IMR-90 (cell line): ENCODE results near the gene DCDC1. TPM values are rescaled to one million over a fixed set of nuclear protein-coding genes. Genes with fewer than 3 reads are reported as not detected.

Source experiments
- ATAC-seq: fragments of 200-7000 bp; cut with Tn5 transposase; 2 replicates; pipeline ENCODE4 v1.9.1; 2020; ENCODE audit warnings: low read depth, mild to moderate bottlenecking, moderate library complexity
- BruUV-seq: library from RNA; stranded (reverse); fragments of 400-500 nt; replicated peaks from 2 replicates; lab custom pipeline; 2021; lab: Mats Ljungman, UMichigan
- CTCF ChIA-PET: fragments of 300-600 bp; formaldehyde crosslinking; extraction: SDS; loops from one replicate; lab custom pipeline; 2021; ENCODE audit warnings: antibody characterized with exemption; lab: Yijun Ruan, JAX
- POLR2A ChIA-PET: fragments of 300-600 bp; sonication (Branson Sonifier 250); formaldehyde crosslinking; loops from one replicate; lab custom pipeline; 2022; ENCODE audit warnings: antibody characterized with exemption; ENCODE audit not compliant: unreplicated experiment; lab: Charles Lee
- DNase-seq: peaks from one replicate; pipeline ENCODE4 v3.0.0; 2013
- H2AFZ ChIP-seq: replicated peaks from 2 replicates; pipeline ENCODE3; 2013; ENCODE audit warnings: low read length, mild to moderate bottlenecking; ENCODE audit not compliant: poor library complexity
- H2AK5ac ChIP-seq: 2 replicates; pipeline ENCODE4 v1.6.1; 2013; ENCODE audit warnings: low read depth, low read length, inconsistent platforms
- H2AK9ac ChIP-seq: replicated peaks from 2 replicates; pipeline ENCODE3; 2013; ENCODE audit warnings: mild to moderate bottlenecking, low read depth, low read length, moderate library complexity; ENCODE audit not compliant: poor library complexity
- H2BK120ac ChIP-seq: 2 replicates; pipeline ENCODE4 v1.6.1; 2013; ENCODE audit warnings: low read depth, low read length, inconsistent platforms
- H2BK15ac ChIP-seq: 3 replicates; pipeline ENCODE4 v1.6.1; 2013; ENCODE audit warnings: low read depth, low read length, inconsistent platforms
- H2BK20ac ChIP-seq: 2 replicates; pipeline ENCODE4 v1.6.1; 2013; ENCODE audit warnings: low read depth, mild to moderate bottlenecking, inconsistent platforms, low read length, moderate library complexity
- H2BK5ac ChIP-seq: 2 replicates; pipeline ENCODE4 v1.6.1; 2013; ENCODE audit warnings: mild to moderate bottlenecking, low read depth, low read length, inconsistent platforms; ENCODE audit not compliant: poor library complexity, severe bottlenecking
- H3K14ac ChIP-seq: replicated peaks from 2 replicates; pipeline ENCODE4 v1.6.1; 2013; ENCODE audit warnings: low read depth, low read length, inconsistent platforms
- H3K18ac ChIP-seq: 2 replicates; pipeline ENCODE4 v1.6.1; 2013; ENCODE audit warnings: low read depth, low read length, control low read depth
- H3K23ac ChIP-seq: 2 replicates; pipeline ENCODE4 v1.6.1; 2013; ENCODE audit warnings: low read depth, low read length, inconsistent platforms
- H3K27ac ChIP-seq: 2 replicates; pipeline ENCODE4 v1.5.1; 2013; ENCODE audit warnings: mild to moderate bottlenecking, control low read depth, low read length; ENCODE audit not compliant: insufficient read depth
- H3K27me3 ChIP-seq: 2 replicates; pipeline ENCODE4 v1.6.1; 2013; ENCODE audit warnings: low read length; ENCODE audit not compliant: control insufficient read depth, insufficient read depth
- H3K36me3 ChIP-seq: 2 replicates; pipeline ENCODE4 v1.6.1; 2013; ENCODE audit warnings: low read length, mixed read lengths; ENCODE audit not compliant: control insufficient read depth, insufficient read depth
- H3K4ac ChIP-seq: 2 replicates; pipeline ENCODE4 v1.6.1; 2013; ENCODE audit warnings: low read depth, low read length, inconsistent platforms
- H3K4me1 ChIP-seq: 2 replicates; pipeline ENCODE4 v1.6.1; 2013; ENCODE audit warnings: low read length, mixed read lengths; ENCODE audit not compliant: control insufficient read depth, insufficient read depth
- H3K4me2 ChIP-seq: 2 replicates; pipeline ENCODE4 v1.6.1; 2013; ENCODE audit warnings: low read depth, mild to moderate bottlenecking, control low read depth, low read length, moderate library complexity
- H3K4me3 ChIP-seq: 2 replicates; pipeline ENCODE4 v1.5.1; 2013; ENCODE audit warnings: low read depth, mild to moderate bottlenecking, control low read depth, low read length, moderate library complexity; ENCODE audit not compliant: insufficient read depth
- H3K56ac ChIP-seq: 2 replicates; pipeline ENCODE4 v1.6.1; 2013; ENCODE audit warnings: low read length, inconsistent platforms; ENCODE audit not compliant: insufficient read depth; ENCODE audit errors: extremely low read depth
- H3K79me1 ChIP-seq, 2 experiments: 2 replicates each; pipeline ENCODE4 v1.6.1; 2013; ENCODE audit warnings: low read length in 2 of 2, inconsistent platforms in 1 of 2, low read depth in 1 of 2
- H3K9ac ChIP-seq: 2 replicates; pipeline ENCODE4 v1.6.1; 2013; ENCODE audit warnings: low read depth, low read length, control low read depth
- H3K9me1 ChIP-seq: 2 replicates; pipeline ENCODE4 v1.6.1; 2013; ENCODE audit warnings: low read length, inconsistent platforms; ENCODE audit not compliant: insufficient read depth
- H3K9me3 ChIP-seq: 2 replicates; pipeline ENCODE4 v1.6.1; 2013; ENCODE audit warnings: low read length; ENCODE audit not compliant: control insufficient read depth, insufficient read depth
- H4K20me1 ChIP-seq: 2 replicates; pipeline ENCODE4 v1.6.1; 2013; ENCODE audit warnings: low read length, inconsistent platforms; ENCODE audit not compliant: insufficient read depth
- H4K5ac ChIP-seq: 2 replicates; pipeline ENCODE4 v1.6.1; 2013; ENCODE audit warnings: mild to moderate bottlenecking, low read depth, low read length, control low read depth
- H4K8ac ChIP-seq, 2 experiments: 2 replicates each; pipeline ENCODE4 v1.6.1; 2013; ENCODE audit warnings: low read depth in 2 of 2, low read length in 2 of 2, control low read depth in 1 of 2, inconsistent platforms in 1 of 2
- H4K91ac ChIP-seq: 2 replicates; pipeline ENCODE4 v1.6.1; 2013; ENCODE audit warnings: low read depth, low read length, inconsistent platforms; ENCODE audit not compliant: insufficient read depth
- CEBPB ChIP-seq: IDR thresholded peaks from 2 replicates; pipeline ENCODE4 v1.6.1; 2012; ENCODE audit warnings: low read depth, low read length, improper control_type of control experiment
- CHD1 ChIP-seq: IDR thresholded peaks from 2 replicates; pipeline ENCODE4 v1.6.1; 2012; ENCODE audit warnings: low read depth, low read length, improper control_type of control experiment
- ELK1 ChIP-seq: fragments of 150-350 bp; IDR thresholded peaks from 2 replicates; pipeline ENCODE4 v1.6.1; 2016; ENCODE audit warnings: low read depth, mild to moderate bottlenecking, low read length, moderate library complexity, borderline replicate concordance
- FOS ChIP-seq: fragments of 150-350 bp; IDR thresholded peaks from 2 replicates; pipeline ENCODE4 v1.6.1; 2016; ENCODE audit warnings: low read depth, low read length
- NFE2L2 ChIP-seq: fragments of 150-350 bp; IDR thresholded peaks from 2 replicates; pipeline ENCODE4 v1.6.1; 2016; ENCODE audit warnings: low read depth, mild to moderate bottlenecking, low read length
- RCOR1 ChIP-seq: IDR thresholded peaks from 2 replicates; pipeline ENCODE4 v1.6.1; 2012; ENCODE audit warnings: mild to moderate bottlenecking, low read length, improper control_type of control experiment; ENCODE audit not compliant: insufficient replicate concordance
- WGBS, 2 experiments: methylation state at CpG; one replicate each; pipeline versions ENCODE4 v1.1.5 to v1.1.7; 2013; ENCODE audit warnings: missing lambda C conversion rate in 2 of 2; ENCODE audit not compliant: insufficient read length in 1 of 2; ENCODE audit errors: extremely low coverage in 2 of 2; 5-methylcytosine and 5-hydroxymethylcytosine counted together
- dilution Hi-C: fragments of 300-500 bp; cut with HindIII; formaldehyde crosslinking; loops from one replicate; pipeline ENCODE4 v1.14.3; 2018; ENCODE audit warnings: low sequenced_read_pairs; ENCODE audit not compliant: unreplicated experiment
- in situ Hi-C: fragments of 300-500 bp; cut with MboI; formaldehyde crosslinking; loops from 3 replicates; pipeline ENCODE4 v1.14.3; 2019; ENCODE audit warnings: low sequenced_read_pairs, inconsistent platforms, mixed read lengths
- intact Hi-C: fragments of 100-400 bp; cut with micrococcal nuclease; formaldehyde crosslinking; loops from 2 replicates; pipeline ENCODE4 v1.10.0; 2022
- polyA plus RNA-seq, 3 experiments: library from polyadenylated mRNA; depleted of rRNA; stranded (reverse); fragments of >200 nt; gene quantifications; 2 replicates each; pipeline ENCODE4 v1.2.3, GENCODE V29; 2012; ENCODE audit warnings: low replicate concordance in 1 of 3
- total RNA-seq: library from RNA; depleted of rRNA; stranded (reverse); fragments of >200 nt; gene quantifications from 2 replicates; pipeline ENCODE4 v1.2.3, GENCODE V29; 2012
- TF ChIP-seq, protein P1 (sequence below): conservative IDR thresholded peaks from 2 replicates; pipeline ENCODE4 v1.5.1; 2012; ENCODE audit warnings: mild to moderate bottlenecking, low read depth, low read length, improper control_type of control experiment

The DCDC1 gene
- total and polyA plus RNA-seq, 2 of the 4 experiments (the other 2 are of a cell fraction) = not detected

DNA sequence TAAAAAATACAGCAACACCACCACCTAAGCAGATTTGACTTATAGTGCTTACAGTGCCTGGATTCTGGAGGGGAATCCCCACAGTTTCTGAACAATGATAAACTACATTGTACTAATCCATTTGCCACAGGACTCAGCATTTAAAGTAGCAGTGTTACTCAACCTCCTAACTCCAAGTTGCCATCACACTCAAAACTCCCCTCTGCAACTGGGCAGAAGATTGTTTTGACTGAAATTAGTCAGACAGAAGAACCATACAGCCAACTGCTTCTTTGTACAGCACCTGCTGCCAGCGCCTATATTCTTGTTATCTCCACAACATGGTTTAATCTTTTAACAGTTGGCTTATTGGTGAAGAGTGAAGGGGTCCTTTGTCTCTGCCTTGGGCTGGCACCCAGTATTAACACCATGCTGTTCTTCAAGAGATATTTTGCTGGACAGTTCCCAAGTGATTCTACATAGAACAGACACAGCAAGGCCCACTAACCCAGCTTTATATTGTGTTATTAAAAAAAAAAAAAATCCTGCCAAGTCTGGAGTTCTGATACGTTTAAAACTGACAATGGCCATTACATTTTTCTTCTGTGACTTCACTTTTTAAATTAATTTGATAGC lies 273.2 kb downstream of the DCDC1 start:
- dilution Hi-C loops = no loop called here
- Histone ChIP-seq H2AFZ (no peak overlapping the region), H4K91ac (no peak overlapping the region), H3K4ac (no peak overlapping the region), H4K8ac (no peak overlapping the region), H3K23ac (no peak overlapping the region), H3K56ac (no peak overlapping the region), H4K20me1 (no peaks in the 10 kb centered on the region), H3K4me1 (no peaks in the 10 kb centered on the region), H2BK20ac (no peak overlapping the region), H3K14ac (no peak overlapping the region), H3K4me3 (no peak overlapping the region), H2BK5ac (no peak overlapping the region), H3K9ac (no peak overlapping the region), H4K5ac (no peak overlapping the region), H2BK120ac (no peak overlapping the region), H3K36me3 (no peaks in the 10 kb centered on the region), H2AK9ac (no peak overlapping the region), H3K27me3 (no peaks in the 10 kb centered on the region), H3K79me1 (no peaks in the 10 kb centered on the region), H2AK5ac (no peak overlapping the region), H3K18ac (no peak overlapping the region), H3K4me2 (no peak overlapping the region), H2BK15ac (no peak overlapping the region), H3K27ac (no peak overlapping the region), H3K9me3 (no peaks in the 10 kb centered on the region), H3K9me1 (no peaks in the 10 kb centered on the region)
- ATAC-seq = no peak
- TF ChIP-seq NFE2L2 = no peak
- no peak for TF ChIP-seq CEBPB
- no peak for TF ChIP-seq CHD1
- TF ChIP-seq ELK1 = no peak
- TF ChIP-seq, protein P1, sequence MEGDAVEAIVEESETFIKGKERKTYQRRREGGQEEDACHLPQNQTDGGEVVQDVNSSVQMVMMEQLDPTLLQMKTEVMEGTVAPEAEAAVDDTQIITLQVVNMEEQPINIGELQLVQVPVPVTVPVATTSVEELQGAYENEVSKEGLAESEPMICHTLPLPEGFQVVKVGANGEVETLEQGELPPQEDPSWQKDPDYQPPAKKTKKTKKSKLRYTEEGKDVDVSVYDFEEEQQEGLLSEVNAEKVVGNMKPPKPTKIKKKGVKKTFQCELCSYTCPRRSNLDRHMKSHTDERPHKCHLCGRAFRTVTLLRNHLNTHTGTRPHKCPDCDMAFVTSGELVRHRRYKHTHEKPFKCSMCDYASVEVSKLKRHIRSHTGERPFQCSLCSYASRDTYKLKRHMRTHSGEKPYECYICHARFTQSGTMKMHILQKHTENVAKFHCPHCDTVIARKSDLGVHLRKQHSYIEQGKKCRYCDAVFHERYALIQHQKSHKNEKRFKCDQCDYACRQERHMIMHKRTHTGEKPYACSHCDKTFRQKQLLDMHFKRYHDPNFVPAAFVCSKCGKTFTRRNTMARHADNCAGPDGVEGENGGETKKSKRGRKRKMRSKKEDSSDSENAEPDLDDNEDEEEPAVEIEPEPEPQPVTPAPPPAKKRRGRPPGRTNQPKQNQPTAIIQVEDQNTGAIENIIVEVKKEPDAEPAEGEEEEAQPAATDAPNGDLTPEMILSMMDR = no peak
- no peak for TF ChIP-seq RCOR1
- no peak for TF ChIP-seq FOS
- CTCF ChIA-PET = no interaction called here
- POLR2A ChIA-PET = no interaction called here
- in situ Hi-C loops = no loop called here
- intact Hi-C loops = no loop called here
- no peak for DNase-seq
- no CpG with 5 or more reads among the region's 2 CpGs for WGBS, 2 experiments
- no TSS peak for BruUV-seq
